HEK293T (cell line): ENCODE data around the gene STAT4.

ENCODE experiments used
- ARNT ChIP-seq: fragments of 450-650 bp; IDR thresholded peaks from 2 replicates; pipeline ENCODE4 v1.6.1; 2017; ENCODE audit warnings: mild to moderate bottlenecking
- BHLHE40 ChIP-seq: fragments of 450-650 bp; IDR thresholded peaks from 2 replicates; pipeline ENCODE4 v1.6.1; 2016; ENCODE audit warnings: mild to moderate bottlenecking, moderate library complexity, borderline replicate concordance
- CTBP1 ChIP-seq: fragments of 450-650 bp; IDR thresholded peaks from 2 replicates; pipeline ENCODE4 v1.6.1; 2016; ENCODE audit warnings: borderline replicate concordance
- FOXK2 ChIP-seq: fragments of 450-650 bp; IDR thresholded peaks from 2 replicates; pipeline ENCODE4 v1.6.1; 2016; ENCODE audit warnings: mild to moderate bottlenecking
- FOXM1 ChIP-seq: fragments of 450-650 bp; IDR thresholded peaks from 2 replicates; pipeline ENCODE4 v1.6.1; 2017; ENCODE audit warnings: mild to moderate bottlenecking, borderline replicate concordance
- HDGF ChIP-seq: fragments of 450-650 bp; IDR thresholded peaks from 2 replicates; pipeline ENCODE4 v1.6.1; 2017; ENCODE audit warnings: antibody characterized with exemption, borderline replicate concordance
- L3MBTL2 ChIP-seq: fragments of 450-650 bp; conservative IDR thresholded peaks from 2 replicates; pipeline ENCODE4 v1.6.1; 2016; ENCODE audit warnings: mild to moderate bottlenecking
- LEF1 ChIP-seq: fragments of 450-650 bp; IDR thresholded peaks from 2 replicates; pipeline ENCODE4 v1.6.1; 2017; ENCODE audit warnings: mild to moderate bottlenecking, borderline replicate concordance
- NFRKB ChIP-seq: fragments of 450-650 bp; IDR thresholded peaks from 2 replicates; pipeline ENCODE4 v1.6.1; 2016; ENCODE audit warnings: mild to moderate bottlenecking, moderate library complexity
- PKNOX1 ChIP-seq: fragments of 450-650 bp; IDR thresholded peaks from 2 replicates; pipeline ENCODE4 v1.6.1; 2016
- SP1 ChIP-seq: fragments of 450-650 bp; IDR thresholded peaks from 2 replicates; pipeline ENCODE4 v1.6.1; 2017
- SUZ12 ChIP-seq: fragments of 450-650 bp; IDR thresholded peaks from 2 replicates; pipeline ENCODE4 v1.6.1; 2016; ENCODE audit warnings: mild to moderate bottlenecking
- TARDBP ChIP-seq: fragments of 450-650 bp; IDR thresholded peaks from 2 replicates; pipeline ENCODE4 v1.6.1; 2016

- TF ChIP-seq SP1 = no peak
- no peak for TF ChIP-seq FOXM1
- TF ChIP-seq LEF1 = no peak
- TF ChIP-seq PKNOX1 = no peak
- no peak for TF ChIP-seq SUZ12
- no peak for TF ChIP-seq BHLHE40
- no peak for TF ChIP-seq HDGF
- no peak for TF ChIP-seq NFRKB
- TF ChIP-seq TARDBP = no peak
- no peak for TF ChIP-seq CTBP1
- TF ChIP-seq ARNT = no peak
- no peak for TF ChIP-seq FOXK2
- no peak for TF ChIP-seq L3MBTL2
Measured at GRCh38 chr2:191195021-191195420, 44.2 kb upstream of the STAT4 start.
